Lower leg skin (tissue), 3 donors: ENCODE results near the gene NFIB.

Source experiments
- CTCF ChIP-seq, 3 donors: fragments of 450-650 bp; IDR thresholded peaks; one replicate each; pipeline ENCODE4 v1.5.1; 2016; ENCODE audit warnings: antibody characterized with exemption in 3 of 3, mild to moderate bottlenecking in 3 of 3, moderate library complexity in 2 of 3
- POLR2A ChIP-seq, 2 donors: fragments of 450-650 bp; IDR thresholded peaks; one replicate each; pipeline ENCODE4 v1.6.1; 2016 to 2017; ENCODE audit warnings: antibody characterized with exemption in 2 of 2, mild to moderate bottlenecking in 1 of 2, moderate library complexity in 1 of 2

- no peak for TF ChIP-seq CTCF (IDR thresholded peaks at IDR 0.05)
- no peak for TF ChIP-seq POLR2A (IDR thresholded peaks at IDR 0.05)
Measured at GRCh38 chr9:14314424-14314928, 535 bp upstream of the NFIB start.
